ENCODE measurements around the gene TRMT44.

- no peak for TF ChIP-seq POLR2AphosphoS5 (IDR thresholded peaks at IDR 0.05; ENCODE audit: borderline replicate concordance, low read depth, low read length)
- no peak for TF ChIP-seq EZH2 (IDR thresholded peaks at IDR 0.05)
These were observed 13.3 kb upstream of the TRMT44 start for GRCh38 chr4:8427262-8427661.
